HL-60/S4 treated with retinoic acid at 250 ng/mL for 4 days and 3 days (cell line): ENCODE data around the gene SLC49A3.
"Not testable (repeated sequence)": the region's sequence is repeated elsewhere in the genome, so short reads cannot be mapped to it uniquely, and the experiment has no call there.

Experiments used
- in situ Hi-C: fragments of 300-500 bp; cut with MboI; formaldehyde crosslinking; loops from 2 replicates; pipeline ENCODE4 v1.7.0; 2022; ENCODE audit warnings: low sequenced_read_pairs

SLC49A3 gene

DNA sequence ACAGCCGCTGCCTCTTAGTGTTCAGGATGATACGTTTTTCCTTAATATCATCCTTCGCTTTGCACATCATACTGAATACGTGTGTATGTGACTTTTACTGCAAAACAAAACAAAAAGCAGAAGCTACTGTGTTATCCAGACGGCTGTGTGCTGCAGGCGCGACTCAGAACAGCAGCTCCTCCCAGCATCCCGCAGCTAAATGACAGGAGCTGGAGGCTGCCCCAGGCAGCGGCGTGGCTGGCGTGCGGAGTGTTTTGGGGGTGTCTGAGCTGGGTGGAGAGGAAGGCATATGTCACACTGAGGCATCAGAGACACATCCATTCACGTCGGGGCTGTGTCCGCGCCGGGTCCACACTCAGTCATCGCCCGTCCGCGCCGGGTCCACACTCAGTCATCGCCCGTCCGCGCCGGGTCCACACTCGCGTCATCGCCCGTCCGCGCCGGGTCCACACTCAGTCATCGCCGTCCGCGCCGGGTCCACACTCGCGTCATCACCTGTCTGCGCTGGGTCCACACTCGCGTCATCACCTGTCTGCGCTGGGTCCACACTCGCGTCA is 33.3 kb upstream of the SLC49A3 start:
- in situ Hi-C loops = no loop called here

GRCh38 chr4:721261-722168 is 32.6 kb upstream of the SLC49A3 start:
- in situ Hi-C loops = no loop called here

DNA sequence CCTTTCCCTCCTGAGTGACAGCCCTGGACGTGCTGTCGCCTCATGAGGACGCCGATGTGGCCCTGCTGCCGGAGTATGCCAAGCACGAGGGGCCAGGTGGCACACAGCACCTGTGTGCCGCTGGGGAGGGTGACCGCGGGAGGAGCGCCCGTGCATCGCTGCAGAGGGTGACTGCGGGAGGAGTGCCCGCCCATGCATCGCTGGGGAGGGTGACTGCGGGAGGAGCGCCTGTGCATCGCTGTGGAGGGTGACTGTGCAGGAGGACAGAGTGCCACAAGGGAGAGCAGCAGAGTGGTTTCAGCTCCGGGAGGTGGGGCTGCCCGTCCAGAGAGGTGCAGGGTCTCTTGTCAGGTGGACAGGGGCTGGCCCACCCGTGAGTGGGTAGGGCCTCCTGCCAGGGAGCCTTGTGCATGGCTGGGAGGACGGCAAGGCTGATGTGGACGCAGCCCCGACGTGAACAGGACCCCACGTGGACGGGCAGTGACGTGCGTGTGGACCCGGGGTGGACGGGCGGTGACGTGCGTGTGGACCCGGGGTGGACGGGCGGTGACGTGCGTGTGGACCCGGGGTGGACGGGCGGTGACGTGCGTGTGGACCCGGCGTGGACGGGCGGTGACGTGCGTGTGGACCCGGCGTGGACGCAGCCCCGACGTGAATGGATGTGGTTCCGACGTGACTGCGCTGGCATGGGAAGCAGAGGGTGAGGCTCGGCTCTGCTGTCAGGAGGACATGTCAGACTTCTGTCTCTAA is 31.3 kb upstream of the SLC49A3 start:
- in situ Hi-C loops = no loop called here

- in situ Hi-C loops = no loop called here
Observed at GRCh38 chr4:718460-718859, 29.5 kb upstream of the SLC49A3 start.

DNA sequence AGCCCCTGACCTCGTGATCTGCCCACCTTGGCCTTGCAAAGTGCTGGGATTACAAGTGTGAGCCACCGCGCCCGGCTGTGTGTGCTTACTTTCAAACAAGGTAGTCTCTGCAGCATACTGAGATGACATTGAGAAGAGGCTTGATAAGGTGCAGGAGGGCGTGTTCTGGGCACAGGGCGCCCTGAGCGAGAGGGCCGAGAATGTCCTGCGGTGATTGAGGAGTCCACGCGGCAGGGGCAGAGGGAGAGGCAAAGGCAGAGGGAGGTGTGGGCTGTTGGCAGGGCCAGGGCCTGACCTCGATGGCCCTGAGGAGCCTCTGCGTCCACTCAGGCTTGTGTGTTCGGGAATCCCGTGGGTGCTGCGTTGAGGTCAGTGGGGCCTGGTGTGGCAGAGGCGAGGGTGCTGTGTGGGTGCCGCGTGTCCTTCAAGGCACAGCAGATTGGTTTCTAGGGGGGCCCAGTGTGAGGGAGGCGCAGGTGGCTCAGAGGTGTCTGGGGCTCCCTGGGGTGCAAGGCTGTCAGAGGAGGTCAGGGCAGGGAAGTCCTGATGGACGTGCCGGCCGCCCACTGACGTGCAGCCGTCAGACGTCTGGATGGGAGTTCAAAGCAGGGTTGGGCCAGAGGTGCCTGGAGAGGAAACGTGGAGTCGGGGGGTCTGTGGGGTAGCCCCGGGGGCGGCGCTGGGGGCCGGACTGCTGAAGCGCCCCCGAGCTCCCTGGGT is 28.8 kb upstream of the SLC49A3 start:
- in situ Hi-C loops = no loop called here

- in situ Hi-C loops = no loop called here
Observed at GRCh38 chr4:714087-714486, 25.1 kb upstream of the SLC49A3 start.

DNA sequence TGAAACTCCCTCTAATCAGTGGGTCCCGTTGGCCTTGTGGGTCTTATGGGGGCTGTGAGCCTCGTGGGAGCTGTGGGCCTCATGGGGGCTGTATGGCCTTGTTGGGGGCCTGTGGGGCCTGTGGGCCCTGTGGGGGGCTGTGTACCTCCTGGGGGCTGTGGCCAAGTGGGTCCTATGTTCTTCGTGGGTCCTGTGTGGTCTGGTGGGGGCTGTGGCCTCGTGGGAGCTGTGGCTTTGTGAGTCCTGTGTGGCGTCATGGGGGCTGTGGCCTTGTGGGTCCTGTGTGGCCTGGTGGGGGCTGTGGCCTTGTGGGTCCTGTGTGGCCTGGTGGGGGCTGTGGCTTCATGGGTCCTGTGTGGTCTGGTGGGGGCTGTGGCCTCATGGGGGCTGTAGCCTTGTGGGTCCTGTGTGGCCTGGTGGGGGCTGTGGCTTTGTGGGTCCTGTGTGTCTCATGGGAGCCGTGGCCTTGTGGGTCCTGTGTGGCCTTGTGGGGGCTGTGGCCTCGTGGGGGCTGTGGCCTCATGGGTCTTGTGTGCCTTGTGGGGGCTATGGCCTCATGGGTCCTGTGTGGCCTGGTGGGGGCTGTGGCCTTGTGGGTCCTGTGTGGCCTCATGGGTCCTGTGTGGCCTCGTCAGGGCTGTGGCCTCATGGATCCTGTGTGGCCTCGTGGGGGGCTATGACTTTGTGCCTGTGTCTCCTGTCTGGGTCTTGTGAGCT is 24.1 kb upstream of the SLC49A3 start:
- in situ Hi-C loops = no loop called here

DNA sequence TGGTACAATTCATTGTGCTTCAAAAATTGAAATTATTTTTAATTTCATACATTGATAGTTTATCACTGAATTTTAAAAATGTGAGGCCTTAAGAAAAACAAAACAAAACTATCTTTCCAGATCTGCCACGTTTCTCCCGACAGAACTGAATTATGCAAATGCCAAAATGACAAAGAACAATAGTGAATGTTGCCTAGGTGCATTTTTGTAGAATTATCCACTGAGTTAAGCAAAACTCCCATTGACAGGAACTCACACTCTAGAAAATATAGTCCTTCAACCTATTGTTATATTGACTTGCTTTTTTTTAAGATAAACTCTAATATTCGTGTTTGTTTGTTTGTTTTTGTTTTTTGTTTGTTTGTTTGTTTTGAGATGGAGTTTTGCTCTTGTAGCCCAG is 23.1 kb upstream of the SLC49A3 start:
- in situ Hi-C loops = no loop called here

DNA sequence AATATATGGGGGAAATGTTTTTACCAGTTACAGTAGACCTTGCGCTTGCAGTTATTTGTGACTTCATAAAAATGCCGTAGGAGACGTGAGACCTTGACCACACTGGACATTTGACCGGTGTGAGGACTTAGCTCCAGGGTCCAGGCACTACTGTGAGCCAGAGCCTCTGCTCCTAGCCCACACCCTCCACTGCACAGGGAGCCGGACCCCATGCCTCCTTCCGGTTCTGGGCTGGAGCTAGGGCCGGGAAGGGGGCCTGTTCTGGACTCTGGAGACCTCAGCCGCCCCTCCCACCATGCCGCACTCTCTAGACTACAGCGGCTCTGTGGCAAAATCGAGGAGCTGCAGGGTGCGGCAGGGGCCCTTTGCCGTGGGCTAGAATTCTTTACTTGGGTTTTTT is 22.0 kb upstream of the SLC49A3 start:
- in situ Hi-C loops = no loop called here

- in situ Hi-C loops = no loop called here
Observed at GRCh38 chr4:710116-710515, 21.2 kb upstream of the SLC49A3 start.

GRCh38 chr4:709348-709747 is 20.4 kb upstream of the SLC49A3 start:
- in situ Hi-C loops = no loop called here

DNA sequence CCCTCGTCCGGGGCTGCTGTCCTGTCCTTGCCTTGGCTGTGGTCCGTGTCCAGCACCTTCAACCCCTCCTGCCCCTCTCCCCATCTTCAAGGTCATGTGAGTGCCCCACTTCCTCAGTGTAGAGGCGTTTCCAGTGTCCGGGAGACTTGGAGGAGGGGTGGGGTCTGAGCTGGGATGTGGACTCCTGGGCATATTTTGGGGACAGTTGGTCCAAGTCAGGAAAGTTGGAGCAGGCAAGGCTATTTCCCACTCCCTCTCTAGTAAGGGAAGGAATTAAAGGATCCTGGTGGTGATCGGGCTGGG is 19.6 kb upstream of the SLC49A3 start:
- in situ Hi-C loops = no loop called here

DNA sequence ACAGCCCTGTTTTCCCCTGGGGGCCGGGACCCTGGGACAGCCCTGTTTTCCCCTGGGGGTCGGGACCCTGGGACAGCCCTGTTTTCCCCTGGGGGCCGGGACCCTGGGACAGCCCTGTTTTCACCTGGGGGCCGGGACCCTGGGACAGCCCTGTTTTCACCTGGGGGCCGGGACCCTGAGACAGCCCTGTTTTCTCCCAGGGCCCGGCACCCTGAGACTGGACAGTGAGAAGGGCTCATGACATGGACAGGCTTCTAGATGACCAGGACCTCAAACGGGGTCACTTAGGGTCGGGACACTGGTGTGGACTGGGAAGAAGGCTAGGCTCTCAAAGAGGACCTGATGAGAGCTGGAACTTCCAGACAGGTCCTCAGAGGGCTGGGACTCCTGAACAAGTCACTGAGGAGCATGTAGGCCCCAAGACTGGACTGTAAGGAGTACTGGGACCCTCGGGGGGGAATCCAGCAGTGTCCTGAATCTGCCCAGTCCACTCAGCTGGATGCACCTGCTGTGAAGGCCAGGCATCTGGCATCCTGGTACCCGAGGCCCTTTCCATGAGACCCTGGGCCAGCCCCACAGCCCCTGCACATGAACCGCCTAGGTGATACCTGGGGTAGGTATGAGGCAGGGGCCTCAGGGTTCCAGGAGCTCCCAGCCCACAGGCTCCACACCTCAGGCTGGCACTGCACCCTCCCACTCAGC is 19.1 kb upstream of the SLC49A3 start:
- in situ Hi-C loops = no loop called here

DNA sequence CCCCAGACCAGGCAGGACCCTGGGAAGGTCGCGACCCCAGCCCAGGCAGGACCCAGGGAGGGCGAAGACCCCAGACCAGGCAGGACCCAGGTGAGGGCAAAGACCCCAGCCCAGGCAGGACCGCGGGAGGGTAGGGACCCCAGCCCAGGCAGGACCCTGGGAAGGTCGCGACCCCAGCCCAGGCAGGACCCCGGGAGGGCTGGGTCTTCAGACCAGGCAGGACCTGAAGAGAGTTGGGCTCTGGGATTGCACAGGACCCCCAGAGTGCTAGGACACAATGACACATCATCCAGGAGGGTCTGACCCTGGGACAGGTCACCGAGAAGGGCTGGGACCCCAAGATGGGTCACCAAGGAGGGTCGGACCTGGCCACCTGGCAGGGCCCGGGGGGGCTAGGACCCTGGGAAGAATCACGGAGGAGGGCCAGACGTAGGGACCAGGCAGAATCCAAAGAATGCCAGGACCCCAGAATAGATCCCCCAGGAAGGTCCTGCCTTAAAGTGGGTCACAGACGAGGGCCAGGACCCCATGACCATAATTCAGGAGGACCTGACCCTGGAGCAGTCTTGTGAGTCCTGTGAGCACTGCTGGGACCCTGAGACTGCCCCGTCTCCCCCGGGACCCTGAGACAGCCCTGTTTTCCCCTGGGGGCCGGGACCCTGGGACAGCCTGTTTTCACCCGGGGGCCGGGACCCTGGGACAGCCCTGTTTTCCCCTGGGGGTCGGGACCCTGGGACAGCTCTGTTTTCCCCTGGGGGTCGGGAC is 18.1 kb upstream of the SLC49A3 start:
- in situ Hi-C loops = no loop called here

- in situ Hi-C loops = not testable (repeated sequence)
Observed at GRCh38 chr4:706083-706633, 17.2 kb upstream of the SLC49A3 start.

GRCh38 chr4:705278-706082 is 16.5 kb upstream of the SLC49A3 start, which contains the start of gene PCGF3:
Gene PCGF3 (plus strand): TSS chr4:705832. CDS start chr4:733681, 27,849 bp downstream.
- in situ Hi-C loops = no loop called here

DNA sequence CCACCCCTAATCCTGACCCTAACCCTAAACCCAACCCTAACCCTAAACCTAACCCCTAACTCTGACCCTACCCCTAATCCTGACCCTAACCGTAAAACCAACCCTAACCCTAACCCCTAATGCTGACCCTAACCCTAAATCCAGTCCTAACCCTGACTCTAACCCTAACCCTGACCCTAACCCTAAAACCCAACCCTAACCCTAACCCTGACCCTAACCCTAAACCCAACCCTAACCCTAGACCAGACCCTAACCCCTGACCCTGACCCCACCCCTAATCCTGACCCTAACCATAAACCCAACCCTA is 16.0 kb upstream of the SLC49A3 start:
- in situ Hi-C loops = no loop called here

GRCh38 chr4:704198-704891 is 15.4 kb upstream of the SLC49A3 start:
- in situ Hi-C loops = no loop called here
